ENCODE data around the gene TSLP. TPM values are rescaled to one million over a fixed set of nuclear protein-coding genes. Genes with fewer than 3 reads are reported as not detected.

The TSLP gene
- total and polyA plus RNA-seq, 2 donors (not counting 3 experiments of a cell fraction or from before 2014, with no cell fraction given): not detected

DNA sequence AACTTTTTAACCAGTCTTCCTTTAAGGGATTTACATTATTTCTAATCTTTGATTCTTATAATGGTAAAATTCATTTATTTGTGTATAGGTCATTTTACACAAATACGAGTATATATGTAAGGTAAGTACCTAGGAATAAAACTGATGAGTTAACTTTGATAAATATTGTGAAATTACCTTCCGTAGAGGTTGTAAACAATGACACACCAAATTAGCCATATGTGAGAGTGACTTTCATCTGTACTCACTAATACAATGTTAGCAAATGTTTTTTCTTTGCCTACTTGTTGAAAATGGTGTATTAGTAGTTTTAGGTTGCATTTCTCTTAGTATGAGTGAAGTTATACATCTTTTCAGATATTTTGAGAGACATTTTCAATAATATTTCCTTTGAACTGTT is 42.6 kb upstream of the TSLP start:
- no peaks in the 10 kb centered on the region for H3K27me3 ChIP-seq (ENCODE audit: control insufficient read depth in 2 of 2, insufficient read depth in 2 of 2, low read length in 2 of 2)
- no peak overlapping the region for H2AFZ ChIP-seq (ENCODE audit: low read depth, low read length)
- no peaks in the 10 kb centered on the region for H3K79me2 ChIP-seq (ENCODE audit: control insufficient read depth, insufficient read depth, low read length)
- dilution Hi-C loops (cut with MboI; ENCODE audit: extremely low pct_ligation_motif_present, low sequenced_read_pairs) (no loop called here), intact Hi-C loops (cut with micrococcal nuclease) (no loop called here)
- TF ChIP-seq EZH2 (IDR thresholded peaks at IDR 0.05; ENCODE audit: borderline replicate concordance, low read depth, low read length, severe bottlenecking): no peak
- TF ChIP-seq JUN (IDR thresholded peaks at IDR 0.05; ENCODE audit: borderline replicate concordance, insufficient read depth, insufficient read length, low read depth): no peak
- TF ChIP-seq FOS (IDR thresholded peaks at IDR 0.05; ENCODE audit: borderline replicate concordance, insufficient read depth, low read length): no peak
- no peak for TF ChIP-seq GATA2 (IDR thresholded peaks at IDR 0.05; ENCODE audit: insufficient read depth, insufficient read length, low read depth, low read length)
- TF ChIP-seq POLR2A (IDR thresholded peaks at IDR 0.05; ENCODE audit: low read depth, low read length): no peak
- TF ChIP-seq, protein P1, sequence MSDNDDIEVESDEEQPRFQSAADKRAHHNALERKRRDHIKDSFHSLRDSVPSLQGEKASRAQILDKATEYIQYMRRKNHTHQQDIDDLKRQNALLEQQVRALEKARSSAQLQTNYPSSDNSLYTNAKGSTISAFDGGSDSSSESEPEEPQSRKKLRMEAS (IDR thresholded peaks at IDR 0.05; ENCODE audit: insufficient read depth, insufficient read length): no peak
- TF ChIP-seq POLR2AphosphoS5 (IDR thresholded peaks at IDR 0.05; ENCODE audit: insufficient read depth, low read depth, low read length): no peak
- no peak for TF ChIP-seq MYC (IDR thresholded peaks at IDR 0.05; ENCODE audit: low read depth, low read length)
- no peak overlapping the region for H3K4me3 ChIP-seq (replicated peaks in 1 of 3; ENCODE audit: insufficient read depth in 1 of 3, low read depth in 1 of 3, low read length in 3 of 3)
- DNase-seq (ENCODE audit: low read depth, low spot score) (no peak), FAIRE-seq (no peak)
- no peak overlapping the region for H3K27ac ChIP-seq (ENCODE audit: insufficient read depth, low read depth, low read length)
- POLR2A ChIA-PET: no interaction called here
- no TSS peak for BruUV-seq (replicated peaks)
- no peaks in the 10 kb centered on the region for H4K20me1 ChIP-seq (replicated peaks; ENCODE audit: control insufficient read depth, extremely low read depth, insufficient read depth, low read length)
- H3K9me3 ChIP-seq (replicated peaks; ENCODE audit: control insufficient read depth, insufficient read depth, low read length): no peaks in the 10 kb centered on the region
- H3K9ac ChIP-seq (replicated peaks; ENCODE audit: extremely low read depth, insufficient read depth, low read length): no peak overlapping the region
- H3K36me3 ChIP-seq (ENCODE audit: control insufficient read depth in 2 of 2, extremely low read depth in 1 of 2, insufficient read depth in 2 of 2, low read length in 2 of 2): no peaks in the 10 kb centered on the region
- no peaks in the 10 kb centered on the region for H3K9me1 ChIP-seq (replicated peaks; ENCODE audit: control insufficient read depth, extremely low read depth, insufficient read depth, low read length)
- CTCF ChIA-PET: no interaction called here
- no peak overlapping the region for H3K4me2 ChIP-seq (ENCODE audit: insufficient read depth, low read length)
- H3K4me1 ChIP-seq (ENCODE audit: control insufficient read depth, extremely low read depth, insufficient read depth, low read length): no peaks in the 10 kb centered on the region
